Adrenal gland (tissue), 12 donors: Measurements from ENCODE around the gene IFI27L1. TPM values are rescaled to one million over a fixed set of nuclear protein-coding genes. Genes with fewer than 3 reads are reported as not detected.
A peak's percentile ranks its signal among the peaks of the same experiment; 100 is the strongest.

Experiments
- DNase-seq, 7 donors: peaks; one replicate each; pipeline ENCODE4 v3.0.0-alpha.2; 2019 to 2020
- H3K27ac ChIP-seq, 5 donors: fragments of 200-600 bp; sonication (generic) in 4 of 5; 1 replicate in 3 of 5; 2 replicates in 2 of 5; pipeline versions ENCODE4 v1.5.1 to v1.8.0; 2016 to 2020; ENCODE audit warnings: mild to moderate bottlenecking in 1 of 5
- H3K27me3 ChIP-seq: fragments of 200-600 bp; 2 replicates; pipeline ENCODE4 v1.8.0; 2021
- H3K36me3 ChIP-seq, 2 donors: fragments of 200-600 bp; replicated peaks in 1 of 2; 1 replicate in 1 of 2; 2 replicates in 1 of 2; pipeline versions ENCODE4 v1.5.1 to v1.8.0; 2018 to 2022
- H3K4me1 ChIP-seq, 2 donors: fragments of 200-600 bp; replicated peaks in 1 of 2; 1 replicate in 1 of 2; 2 replicates in 1 of 2; pipeline versions ENCODE4 v1.5.1 to v1.8.0; 2018 to 2021
- H3K4me3 ChIP-seq, 4 donors: fragments of 200-600 bp; sonication (generic) in 3 of 4; one replicate each; pipeline ENCODE4 v1.5.1; 2016 to 2018
- H3K9me3 ChIP-seq, 3 donors: fragments of 200-600 bp; sonication (generic) in 1 of 3; replicated peaks in 1 of 3; 1 replicate in 2 of 3; 2 replicates in 1 of 3; pipeline versions ENCODE4 v1.5.1 to v1.8.0; 2016 to 2021
- POLR2A ChIP-seq, 2 donors: fragments of 450-650 bp; IDR thresholded peaks; one replicate each; pipeline ENCODE4 v1.6.1; 2017; ENCODE audit warnings: antibody characterized with exemption in 2 of 2, mild to moderate bottlenecking in 2 of 2, moderate library complexity in 1 of 2
- WGBS, 4 donors: extraction: QIAGEN DNeasy Blood & Tissue Kit in 2 of 4; methylation state at CpG; one replicate each; pipeline versions ENCODE4 v1.1.5 to v1.1.7; 2013 to 2017; 5-methylcytosine and 5-hydroxymethylcytosine counted together
- intact Hi-C, 2 donors: fragments of 100-400 bp; cut with DNase I; formaldehyde crosslinking; loops; one replicate each; pipeline versions ENCODE4 v1.14.1 to v1.15.0; 2022 to 2023
- polyA plus RNA-seq, 3 donors: library from polyadenylated mRNA; stranded (reverse); fragments of 200-250 nt in 2 of 3; fragments of 350-450 nt in 1 of 3; fragmentation: Illumina TruSeq in 1 of 3; extraction: RNeasy Lipid Tissue Mini Kit (QIAGEN cat#74804) in 1 of 3; gene quantifications; one replicate each; pipeline ENCODE4 v1.2.3, GENCODE V29; 2013 to 2014
- total RNA-seq, 9 donors: library from RNA; depleted of rRNA in 4 of 9; stranded (reverse); fragments of >200 nt in 4 of 9; fragments of 120-200 nt in 1 of 9; fragmentation: NEBNext Ultra II Directional in 1 of 9; extraction: Animal tissue kit (Norgen Biotek cat#: 25700) in 1 of 9; gene quantifications; one replicate each; pipeline versions ENCODE4 v1.1.0 to v1.2.4, GENCODE V29; 2013 to 2023
- TF ChIP-seq, protein P1 (sequence below), 6 experiments: fragments of 450-650 bp in 4 of 6; fragments of 200-600 bp in 2 of 6; sonication (generic) in 1 of 6; IDR thresholded peaks; 1 replicate in 5 of 6; 2 replicates in 1 of 6; pipeline versions ENCODE4 v1.5.1 to v1.8.0; 2016 to 2021; ENCODE audit warnings: antibody characterized with exemption in 6 of 6, mild to moderate bottlenecking in 2 of 6, moderate library complexity in 1 of 6
- donor health status: healthy with polysubstance abuse.
- donor health status: Bipolar disorder and iron deficiency.
- donor health status: DM: yes; HTN: yes; CAD: no.
- donor health status: DM: no; HTN: no; CAD: no.
- donor health status: DM: no; HTN: no; CAD: no.
- donor health status: DM: yes; HTN: yes; CAD: no.

IFI27L1 gene
- total and polyA plus RNA-seq, 12 donors: 39.7 to 233 (median 68.7) TPM

- no peaks in the 10 kb centered on the region for H3K27me3 ChIP-seq
- no peaks in the 10 kb centered on the region for H3K9me3 ChIP-seq
- no peak overlapping the region for H3K4me3 ChIP-seq
- peaks cover 0 to 5% of the 10 kb centered on the region in 2 donors for H3K4me1 ChIP-seq
- DNase-seq: no peak
- H3K36me3 ChIP-seq: peaks cover 0 to 9% of the 10 kb centered on the region in 2 donors
- no peak overlapping the region for H3K27ac ChIP-seq
- intact Hi-C loops: no loop called here
- TF ChIP-seq, protein P1, sequence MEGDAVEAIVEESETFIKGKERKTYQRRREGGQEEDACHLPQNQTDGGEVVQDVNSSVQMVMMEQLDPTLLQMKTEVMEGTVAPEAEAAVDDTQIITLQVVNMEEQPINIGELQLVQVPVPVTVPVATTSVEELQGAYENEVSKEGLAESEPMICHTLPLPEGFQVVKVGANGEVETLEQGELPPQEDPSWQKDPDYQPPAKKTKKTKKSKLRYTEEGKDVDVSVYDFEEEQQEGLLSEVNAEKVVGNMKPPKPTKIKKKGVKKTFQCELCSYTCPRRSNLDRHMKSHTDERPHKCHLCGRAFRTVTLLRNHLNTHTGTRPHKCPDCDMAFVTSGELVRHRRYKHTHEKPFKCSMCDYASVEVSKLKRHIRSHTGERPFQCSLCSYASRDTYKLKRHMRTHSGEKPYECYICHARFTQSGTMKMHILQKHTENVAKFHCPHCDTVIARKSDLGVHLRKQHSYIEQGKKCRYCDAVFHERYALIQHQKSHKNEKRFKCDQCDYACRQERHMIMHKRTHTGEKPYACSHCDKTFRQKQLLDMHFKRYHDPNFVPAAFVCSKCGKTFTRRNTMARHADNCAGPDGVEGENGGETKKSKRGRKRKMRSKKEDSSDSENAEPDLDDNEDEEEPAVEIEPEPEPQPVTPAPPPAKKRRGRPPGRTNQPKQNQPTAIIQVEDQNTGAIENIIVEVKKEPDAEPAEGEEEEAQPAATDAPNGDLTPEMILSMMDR (IDR thresholded peaks at IDR 0.05): no peak
- TF ChIP-seq POLR2A (IDR thresholded peaks at IDR 0.05): no peak
- 57 to 77% (median 71%) methylated on average over 5 of the region's 5 CpGs for WGBS, 4 donors
Measured at GRCh38 chr14:94040247-94040646, 40.9 kb upstream of the IFI27L1 start.

DNA sequence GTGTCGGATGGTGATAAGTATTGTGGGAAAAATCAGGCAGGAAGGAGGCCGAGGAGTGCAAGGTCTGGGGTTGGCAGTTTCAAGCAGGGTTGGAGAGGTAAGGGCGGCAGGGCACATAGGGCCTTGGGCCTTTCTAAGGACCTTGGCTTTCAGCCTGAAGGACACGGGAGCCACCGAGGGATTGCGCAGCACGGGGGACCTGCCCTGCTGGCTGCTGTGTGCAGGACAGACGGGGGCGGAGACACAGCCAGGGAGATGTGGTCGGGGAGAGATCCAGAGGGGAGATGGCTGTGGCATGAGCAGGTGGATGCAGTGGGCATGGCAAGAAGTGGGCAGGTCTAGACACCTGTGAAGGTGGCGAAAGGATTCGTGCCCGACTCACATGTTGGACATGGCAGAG, 40.3 kb upstream of the IFI27L1 start:
- Histone ChIP-seq H3K27ac (no peak overlapping the region), H3K4me1 (peaks cover 0 to 5% of the 10 kb centered on the region in 2 donors), H3K4me3 (no peak overlapping the region), H3K9me3 (no peaks in the 10 kb centered on the region), H3K27me3 (no peaks in the 10 kb centered on the region), H3K36me3 (peaks cover 0 to 14% of the 10 kb centered on the region in 2 donors)
- WGBS, 4 donors: 52 to 71% (median 55%) methylated on average over 13 of the region's 13 CpGs
- intact Hi-C loops: no loop called here
- DNase-seq: peak in 5 of 7 donors; percentile 25 to 61 (median 49)
- TF ChIP-seq POLR2A (IDR thresholded peaks at IDR 0.05): no peak
- TF ChIP-seq, protein P1 (IDR thresholded peaks at IDR 0.05): peak in 1 of 6 experiments; percentile 19

- peak in 2 of 7 donors; percentile 45 to 62 for DNase-seq
- H3K27ac ChIP-seq: no peak overlapping the region
- H3K36me3 ChIP-seq: peaks cover 0 to 22% of the 10 kb centered on the region in 2 donors
- no peaks in the 10 kb centered on the region for H3K9me3 ChIP-seq
- TF ChIP-seq, protein P1 (IDR thresholded peaks at IDR 0.05): no peak
- no peak for TF ChIP-seq POLR2A (IDR thresholded peaks at IDR 0.05)
- no peaks in the 10 kb centered on the region for H3K27me3 ChIP-seq
- 76 to 81% (median 78%) methylated on average over 11 to 18 of the region's 18 CpGs for WGBS, 4 donors
- intact Hi-C loops: no loop called here
- no peak overlapping the region for H3K4me3 ChIP-seq
- H3K4me1 ChIP-seq: peaks cover 0 to 5% of the 10 kb centered on the region in 2 donors
Measured at GRCh38 chr14:94041551-94042346, 39.4 kb upstream of the IFI27L1 start.

DNA sequence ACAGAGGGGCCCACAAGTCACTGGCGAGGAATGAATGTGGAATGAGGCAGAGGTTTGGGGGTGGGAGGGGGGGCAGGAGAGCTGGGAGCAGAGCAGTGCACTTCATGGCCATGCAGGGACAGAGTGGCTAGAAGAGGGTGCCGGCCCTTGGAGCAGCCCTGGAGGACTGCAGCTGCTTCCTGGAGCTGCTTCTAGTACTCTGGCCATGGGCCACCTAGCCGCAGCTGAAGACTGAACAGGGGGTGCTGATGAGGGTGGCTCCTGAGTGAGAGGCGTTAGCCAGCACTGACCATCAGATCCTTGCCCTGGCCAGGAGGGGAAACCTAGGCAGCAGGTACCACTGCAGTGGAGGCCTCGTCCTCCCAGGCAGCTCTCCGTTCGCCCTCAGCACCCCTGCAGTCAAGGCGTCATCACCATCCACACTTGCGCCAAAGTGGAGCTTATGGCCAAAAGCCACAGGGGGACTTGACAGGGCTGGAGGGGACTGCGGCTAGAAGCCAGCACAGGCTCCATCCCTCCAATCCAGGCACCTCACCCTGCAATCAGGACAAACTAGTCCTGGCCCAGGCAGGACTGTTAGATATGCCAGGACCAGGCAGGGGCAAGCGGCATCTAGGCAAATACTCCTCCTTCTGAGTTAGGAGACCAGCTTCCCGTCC, 38.5 kb upstream of the IFI27L1 start:
- intact Hi-C loops: no loop called here
- Histone ChIP-seq H3K4me1 (peaks cover 0 to 5% of the 10 kb centered on the region in 2 donors), H3K9me3 (no peaks in the 10 kb centered on the region), H3K4me3 (no peak overlapping the region), H3K27me3 (no peaks in the 10 kb centered on the region), H3K36me3 (peaks cover 0 to 31% of the 10 kb centered on the region in 2 donors), H3K27ac (no peak overlapping the region)
- no peak for TF ChIP-seq POLR2A (IDR thresholded peaks at IDR 0.05)
- TF ChIP-seq, protein P1 (IDR thresholded peaks at IDR 0.05): no peak
- 77 to 84% (median 79%) methylated on average over 10 to 12 of the region's 12 CpGs for WGBS, 4 donors
- DNase-seq: no peak
